ENCODE data around the gene TRAK1.

DNA sequence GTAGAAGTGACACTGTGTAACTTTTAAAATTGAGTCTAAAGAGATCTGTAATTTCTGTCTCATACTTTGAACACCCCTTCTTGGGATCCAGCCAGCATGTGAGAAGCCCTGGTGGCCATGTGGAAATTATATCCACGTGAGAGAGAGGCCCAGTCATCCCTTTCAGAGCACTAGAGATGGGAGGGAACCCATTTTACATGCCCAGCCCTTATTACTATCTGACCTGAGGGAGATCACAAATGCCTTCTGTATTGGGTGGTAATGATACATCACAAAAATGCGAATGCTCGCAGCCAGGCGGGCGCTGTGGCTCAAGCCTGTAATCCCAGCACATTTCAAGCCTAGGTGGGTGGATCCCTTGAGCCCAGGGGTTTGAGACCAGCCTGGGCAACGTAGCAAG is 27.3 kb upstream of the TRAK1 start:
- TF ChIP-seq MAX (IDR thresholded peaks at IDR 0.05; ENCODE audit: low read depth, low read length) (no peak), ASH2L (IDR thresholded peaks at IDR 0.05; ENCODE audit: borderline replicate concordance, low read depth) (no peak), POLR2A (IDR thresholded peaks at IDR 0.05; ENCODE audit: low read depth, low read length) (no peak), JUND (IDR thresholded peaks at IDR 0.05; ENCODE audit: low read depth, low read length) (no peak), NFYB (IDR thresholded peaks at IDR 0.05; ENCODE audit: insufficient read depth, low read depth, low read length) (no peak), ZNF592 (IDR thresholded peaks at IDR 0.05) (no peak)
- TF ChIP-seq, protein P1, sequence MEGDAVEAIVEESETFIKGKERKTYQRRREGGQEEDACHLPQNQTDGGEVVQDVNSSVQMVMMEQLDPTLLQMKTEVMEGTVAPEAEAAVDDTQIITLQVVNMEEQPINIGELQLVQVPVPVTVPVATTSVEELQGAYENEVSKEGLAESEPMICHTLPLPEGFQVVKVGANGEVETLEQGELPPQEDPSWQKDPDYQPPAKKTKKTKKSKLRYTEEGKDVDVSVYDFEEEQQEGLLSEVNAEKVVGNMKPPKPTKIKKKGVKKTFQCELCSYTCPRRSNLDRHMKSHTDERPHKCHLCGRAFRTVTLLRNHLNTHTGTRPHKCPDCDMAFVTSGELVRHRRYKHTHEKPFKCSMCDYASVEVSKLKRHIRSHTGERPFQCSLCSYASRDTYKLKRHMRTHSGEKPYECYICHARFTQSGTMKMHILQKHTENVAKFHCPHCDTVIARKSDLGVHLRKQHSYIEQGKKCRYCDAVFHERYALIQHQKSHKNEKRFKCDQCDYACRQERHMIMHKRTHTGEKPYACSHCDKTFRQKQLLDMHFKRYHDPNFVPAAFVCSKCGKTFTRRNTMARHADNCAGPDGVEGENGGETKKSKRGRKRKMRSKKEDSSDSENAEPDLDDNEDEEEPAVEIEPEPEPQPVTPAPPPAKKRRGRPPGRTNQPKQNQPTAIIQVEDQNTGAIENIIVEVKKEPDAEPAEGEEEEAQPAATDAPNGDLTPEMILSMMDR (IDR thresholded peaks at IDR 0.05 in 2 of 3, conservative IDR thresholded peaks at IDR 0.05 in 1 of 3; ENCODE audit: control insufficient read depth in 2 of 3, extremely low read depth in 1 of 3, insufficient read depth in 1 of 3, low read depth in 3 of 3, low read length in 3 of 3), result no peak

Data from GM12878 (cell line).